HL-60 (cell line): ENCODE results near the gene OR2A25.

Experiments used
- CTCF ChIP-seq: IDR thresholded peaks from one replicate; pipeline ENCODE4 v1.5.1; 2011; ENCODE audit warnings: low read length, control low read depth, inconsistent platforms; ENCODE audit not compliant: insufficient read depth
- REST ChIP-seq: IDR thresholded peaks from 2 replicates; pipeline ENCODE4 v1.6.1; 2012; ENCODE audit warnings: low read depth; ENCODE audit not compliant: insufficient replicate concordance

DNA sequence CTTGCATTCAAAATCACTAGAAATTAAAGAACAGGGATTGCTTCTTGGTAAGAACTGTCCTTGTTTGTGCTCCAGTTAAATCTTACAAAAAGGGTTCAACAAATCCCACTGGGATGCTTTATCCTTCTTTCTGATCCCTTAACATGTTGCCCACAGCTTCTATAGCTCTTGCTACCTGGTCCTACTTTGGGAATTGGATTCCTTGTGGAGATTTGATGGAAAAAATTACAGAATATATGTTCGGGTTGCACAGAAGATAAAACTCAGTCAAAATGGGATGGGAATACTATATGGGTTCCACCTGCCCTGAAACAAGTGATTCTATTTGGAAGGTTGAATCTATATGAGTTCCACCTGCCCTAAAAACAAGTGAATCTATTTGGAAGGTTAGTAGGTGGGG is at the start of gene OR2A25:
- TF ChIP-seq CTCF (no peak), REST (no peak)
